PC-9 (cell line): ENCODE results near the gene GPR146. TPM values are rescaled to one million over a fixed set of nuclear protein-coding genes. Genes with fewer than 3 reads are reported as not detected.

ENCODE experiments used
- BruUV-seq: library from RNA; stranded (reverse); fragments of 400-500 nt; replicated peaks from 2 replicates; lab custom pipeline; 2021; lab: Mats Ljungman, UMichigan
- CTCF ChIA-PET: fragments of 300-600 bp; sonication (Branson Sonifier 250); formaldehyde crosslinking; loops from one replicate; lab custom pipeline; 2022; ENCODE audit warnings: antibody characterized with exemption; lab: Charles Lee
- POLR2A ChIA-PET: fragments of 300-600 bp; sonication (Branson Sonifier 250); formaldehyde crosslinking; loops from one replicate; lab custom pipeline; 2022; ENCODE audit warnings: antibody characterized with exemption; ENCODE audit not compliant: unreplicated experiment; lab: Charles Lee
- DNase-seq, 2 experiments: peaks; one replicate each; pipeline versions ENCODE4 v3.0.0 to v3.0.0-alpha.2; 2015 to 2022; ENCODE audit warnings: mixed read lengths in 1 of 2
- H2AFZ ChIP-seq: fragments of 200-600 bp; sonication (generic); 2 replicates; pipeline ENCODE4 v1.8.1; 2017; ENCODE audit warnings: antibody characterized with exemption
- H3F3A ChIP-seq: fragments of 200-600 bp; sonication (generic); 2 replicates; pipeline ENCODE4 v1.8.1; 2017; ENCODE audit warnings: antibody characterized with exemption, mild to moderate bottlenecking, low read depth; ENCODE audit not compliant: insufficient read depth
- H3K27ac ChIP-seq: fragments of 200-600 bp; sonication (generic); 2 replicates; pipeline ENCODE4 v1.6.1; 2016; ENCODE audit warnings: mixed run types
- H3K27me3 ChIP-seq: fragments of 200-600 bp; sonication (generic); 2 replicates; pipeline ENCODE4 v1.6.1; 2016; ENCODE audit warnings: low read depth, mixed run types; ENCODE audit not compliant: insufficient read depth
- H3K36me3 ChIP-seq: fragments of 200-600 bp; sonication (generic); 2 replicates; pipeline ENCODE4 v1.6.1; 2016; ENCODE audit warnings: low read depth, mixed run types
- H3K4me1 ChIP-seq: fragments of 200-600 bp; sonication (generic); replicated peaks from 2 replicates; pipeline ENCODE4 v1.6.1; 2016; ENCODE audit warnings: mixed run types; ENCODE audit not compliant: insufficient read depth
- H3K4me2 ChIP-seq: fragments of 200-600 bp; sonication (generic); 2 replicates; pipeline ENCODE4 v1.6.1; 2017; ENCODE audit warnings: mixed run types
- H3K4me3 ChIP-seq: fragments of 200-600 bp; sonication (generic); 2 replicates; pipeline ENCODE4 v1.6.1; 2016; ENCODE audit warnings: mixed run types
- H3K79me2 ChIP-seq: fragments of 200-600 bp; sonication (generic); 2 replicates; pipeline ENCODE4 v1.6.1; 2017; ENCODE audit warnings: low read depth, mixed run types
- H3K9me2 ChIP-seq: fragments of 200-600 bp; sonication (generic); 2 replicates; pipeline ENCODE4 v1.8.1; 2017; ENCODE audit warnings: mild to moderate bottlenecking; ENCODE audit not compliant: insufficient read depth
- H3K9me3 ChIP-seq: fragments of 200-600 bp; sonication (generic); 2 replicates; pipeline ENCODE4 v1.8.1; 2016; ENCODE audit warnings: low read depth; ENCODE audit not compliant: insufficient read depth
- H4K20me1 ChIP-seq: fragments of 200-600 bp; sonication (generic); 2 replicates; pipeline ENCODE4 v1.8.1; 2017; ENCODE audit not compliant: insufficient read depth
- CTCF ChIP-seq: fragments of 200-600 bp; sonication (generic); conservative IDR thresholded peaks from 2 replicates; pipeline ENCODE4 v1.6.1; 2017; ENCODE audit warnings: mixed run types, antibody characterized with exemption, mild to moderate bottlenecking, moderate library complexity
- EZH2 ChIP-seq: fragments of 200-600 bp; sonication (generic); IDR thresholded peaks from 2 replicates; pipeline ENCODE4 v1.8.0; 2017; ENCODE audit warnings: antibody characterized with exemption, low read depth
- intact Hi-C: fragments of 100-400 bp; cut with micrococcal nuclease; formaldehyde crosslinking; loops from one replicate; pipeline ENCODE4 v1.10.0; 2022; ENCODE audit not compliant: unreplicated experiment
- total RNA-seq: library from RNA; stranded (reverse); gene quantifications from 2 replicates; pipeline ENCODE4 v1.2.3, GENCODE V29; 2021

GPR146 gene
- total RNA-seq, 1 experiment from 2014 or later: 3.4 TPM

- BruUV-seq: no TSS peak
- intact Hi-C loops: no loop called here
These were observed 54.2 kb downstream of the GPR146 start for GRCh38 chr7:1098243-1099153.

GRCh38 chr7:1099154-1099542 is 54.8 kb downstream of the GPR146 start:
- POLR2A ChIA-PET: no interaction called here
- Histone ChIP-seq H3K27ac (no peak overlapping the region), H3K9me2 (no peaks in the 10 kb centered on the region), H3K4me1 (no peaks in the 10 kb centered on the region), H3K27me3 (no peaks in the 10 kb centered on the region), H4K20me1 (peaks cover 41% of the 10 kb centered on the region), H3K79me2 (peaks cover 8% of the 10 kb centered on the region; the same call in 1 of the 2 replicates), H3K4me2 (no peak overlapping the region), H3F3A (no peaks in the 10 kb centered on the region), H2AFZ (no peak overlapping the region), H3K9me3 (no peaks in the 10 kb centered on the region), H3K4me3 (no peak overlapping the region), H3K36me3 (no peaks in the 10 kb centered on the region)
- CTCF ChIA-PET: no interaction called here
- intact Hi-C loops: no loop called here
- BruUV-seq: no TSS peak
- no peak for DNase-seq
- TF ChIP-seq CTCF: no peak

More at GRCh38 chr7:1098243-1099153, 54.2 kb downstream of the GPR146 start:
- CTCF ChIA-PET: no interaction called here
- no peaks in the 10 kb centered on the region for H3F3A ChIP-seq
- H2AFZ ChIP-seq: no peak overlapping the region
- H3K9me3 ChIP-seq: no peaks in the 10 kb centered on the region
- H3K27me3 ChIP-seq: no peaks in the 10 kb centered on the region
- POLR2A ChIA-PET: no interaction called here
- H3K4me1 ChIP-seq: no peaks in the 10 kb centered on the region
- H3K79me2 ChIP-seq: peaks cover 8% of the 10 kb centered on the region; the same call in 1 of the 2 replicates
- DNase-seq: no peak
- TF ChIP-seq CTCF: no peak
- TF ChIP-seq EZH2: no peak
- no peaks in the 10 kb centered on the region for H3K9me2 ChIP-seq
- peaks cover 41% of the 10 kb centered on the region for H4K20me1 ChIP-seq
- H3K36me3 ChIP-seq: no peaks in the 10 kb centered on the region
- no peak overlapping the region for H3K4me2 ChIP-seq
- no peak overlapping the region for H3K27ac ChIP-seq
- no peak overlapping the region for H3K4me3 ChIP-seq

GRCh38 chr7:1099637-1100036 is 55.3 kb downstream of the GPR146 start:
- H3F3A ChIP-seq: no peaks in the 10 kb centered on the region
- ChIA-PET POLR2A (no interaction called here), CTCF (no interaction called here)
- no peak overlapping the region for H3K4me2 ChIP-seq
- H3K4me3 ChIP-seq: no peak overlapping the region
- BruUV-seq: no TSS peak
- no peaks in the 10 kb centered on the region for H3K4me1 ChIP-seq
- peaks cover 41% of the 10 kb centered on the region for H4K20me1 ChIP-seq
- no peak overlapping the region for H3K27ac ChIP-seq
- H3K79me2 ChIP-seq: peaks cover 8% of the 10 kb centered on the region; the same call in 1 of the 2 replicates
- H3K27me3 ChIP-seq: no peaks in the 10 kb centered on the region
- H3K36me3 ChIP-seq: no peaks in the 10 kb centered on the region
- H3K9me3 ChIP-seq: no peaks in the 10 kb centered on the region
- H2AFZ ChIP-seq: no peak overlapping the region
- H3K9me2 ChIP-seq: no peaks in the 10 kb centered on the region
- intact Hi-C loops: no loop called here
- no peak for TF ChIP-seq EZH2
- no peak for TF ChIP-seq CTCF
- no peak for DNase-seq
